ENCODE data around the gene TCEANC.
A peak's percentile ranks its signal among the peaks of the same experiment; 100 is the strongest.

TCEANC gene

GRCh38 chrX:13685126-13685763, 32.3 kb downstream of the TCEANC start:
- H3K9ac ChIP-seq (ENCODE audit: low read depth, low read length) = no peak overlapping the region
- DNase-seq = no peak
- no peak overlapping the region for H3K4me2 ChIP-seq (ENCODE audit: insufficient read depth, low read length)
- peaks cover 10% of the 10 kb centered on the region for H3K4me1 ChIP-seq (ENCODE audit: insufficient read depth, low read length)
- H4K20me1 ChIP-seq (ENCODE audit: insufficient read depth, low read length) = no peaks in the 10 kb centered on the region
- ATAC-seq (ENCODE audit: insufficient read depth, low read depth) = no peak
- H3K27me3 ChIP-seq (ENCODE audit: insufficient read depth, low read length, poor library complexity) = no peaks in the 10 kb centered on the region
- H3K9me3 ChIP-seq (ENCODE audit: insufficient read depth, low read length, severe bottlenecking) = no peaks in the 10 kb centered on the region
- H3K27ac ChIP-seq (ENCODE audit: low read length) = no peak overlapping the region
- H3K79me2 ChIP-seq (ENCODE audit: insufficient read depth, low read length) = peaks cover 13% of the 10 kb centered on the region
- no peak overlapping the region for H3K4me3 ChIP-seq (ENCODE audit: low read depth in 1 of 2, low read length in 2 of 2)
- no peak for TF ChIP-seq EZH2 (IDR thresholded peaks at IDR 0.05; ENCODE audit: borderline replicate concordance, low read depth, low read length, severe bottlenecking)
- TF ChIP-seq CTCF (IDR thresholded peaks at IDR 0.05; ENCODE audit: borderline replicate concordance, extremely low read depth, low read length, poor library complexity, severe bottlenecking) = no peak
- H2AFZ ChIP-seq (ENCODE audit: low read depth, low read length) = no peak overlapping the region
- no peaks in the 10 kb centered on the region for H3K36me3 ChIP-seq (ENCODE audit: insufficient read depth, low read length)

GRCh38 chrX:13687203-13687602, 34.3 kb downstream of the TCEANC start:
- Histone ChIP-seq H3K27me3 (ENCODE audit: insufficient read depth, low read length, poor library complexity) (no peaks in the 10 kb centered on the region), H3K79me2 (ENCODE audit: insufficient read depth, low read length) (peaks cover 30% of the 10 kb centered on the region), H2AFZ (ENCODE audit: low read depth, low read length) (no peak overlapping the region), H3K9ac (ENCODE audit: low read depth, low read length) (no peak overlapping the region), H3K4me2 (ENCODE audit: insufficient read depth, low read length) (no peak overlapping the region), H3K4me3 (ENCODE audit: low read depth in 1 of 2, low read length in 2 of 2) (no peak overlapping the region), H3K27ac (ENCODE audit: low read length) (no peak overlapping the region), H3K9me3 (ENCODE audit: insufficient read depth, low read length, severe bottlenecking) (no peaks in the 10 kb centered on the region), H4K20me1 (ENCODE audit: insufficient read depth, low read length) (no peaks in the 10 kb centered on the region), H3K4me1 (ENCODE audit: insufficient read depth, low read length) (peaks cover 22% of the 10 kb centered on the region), H3K36me3 (ENCODE audit: insufficient read depth, low read length) (no peaks in the 10 kb centered on the region)
- DNase-seq (no peak), ATAC-seq (ENCODE audit: insufficient read depth, low read depth) (no peak)
- TF ChIP-seq CTCF (IDR thresholded peaks at IDR 0.05; ENCODE audit: borderline replicate concordance, extremely low read depth, low read length, poor library complexity, severe bottlenecking) = no peak
- TF ChIP-seq EZH2 (IDR thresholded peaks at IDR 0.05; ENCODE audit: borderline replicate concordance, low read depth, low read length, severe bottlenecking) = no peak

GRCh38 chrX:13688384-13688957, 35.5 kb downstream of the TCEANC start:
- Histone ChIP-seq H2AFZ (ENCODE audit: low read depth, low read length) (peak overlapping the region; percentile 80), H3K4me3 (ENCODE audit: low read depth in 1 of 2, low read length in 2 of 2) (peak overlapping the region; percentile 41 to 75; a peak in 3 of 4 replicates), H3K4me2 (ENCODE audit: insufficient read depth, low read length) (peak overlapping the region; percentile 72), H3K4me1 (ENCODE audit: insufficient read depth, low read length) (peaks cover 22% of the 10 kb centered on the region), H4K20me1 (ENCODE audit: insufficient read depth, low read length) (0 out of 2 replicates have a peak, but pooled peaks cover 5% of the 10 kb centered on the region), H3K27ac (ENCODE audit: low read length) (peak overlapping the region; percentile 45), H3K9me3 (ENCODE audit: insufficient read depth, low read length, severe bottlenecking) (no peaks in the 10 kb centered on the region), H3K36me3 (ENCODE audit: insufficient read depth, low read length) (no peaks in the 10 kb centered on the region), H3K9ac (ENCODE audit: low read depth, low read length) (peak overlapping the region; percentile 72), H3K79me2 (ENCODE audit: insufficient read depth, low read length) (peaks cover 42% of the 10 kb centered on the region), H3K27me3 (ENCODE audit: insufficient read depth, low read length, poor library complexity) (no peaks in the 10 kb centered on the region)
- DNase-seq (no peak), ATAC-seq (ENCODE audit: insufficient read depth, low read depth) (peak; percentile 25; the same call in 1 of the 3 replicates)
- TF ChIP-seq EZH2 (IDR thresholded peaks at IDR 0.05; ENCODE audit: borderline replicate concordance, low read depth, low read length, severe bottlenecking) (no peak), CTCF (IDR thresholded peaks at IDR 0.05; ENCODE audit: borderline replicate concordance, extremely low read depth, low read length, poor library complexity, severe bottlenecking) (no peak)
